Activated CD4-positive, alpha-beta T cell treated with anti-CD3 and anti-CD28 coated beads for 4 hours (primary cell): ENCODE results near the gene SHISA5.
"Not testable (repeated sequence)": the region's sequence is repeated elsewhere in the genome, so short reads cannot be mapped to it uniquely, and the experiment has no call there.

Experiments used
- DNase-seq, 2 donors: peaks; one replicate each; pipeline ENCODE4 v3.0.0-alpha.2; 2020

SHISA5 gene

GRCh38 chr3:48518638-48519276, 14.8 kb upstream of the SHISA5 start:
- DNase-seq: no peak

GRCh38 chr3:48518069-48518468, 14.1 kb upstream of the SHISA5 start:
- no peak for DNase-seq

GRCh38 chr3:48516571-48516970, 12.6 kb upstream of the SHISA5 start:
- no peak for DNase-seq

GRCh38 chr3:48514431-48515227, 10.7 kb upstream of the SHISA5 start:
- no peak for DNase-seq

GRCh38 chr3:48511551-48511950, 7.6 kb upstream of the SHISA5 start:
- no peak for DNase-seq

GRCh38 chr3:48507256-48508061, 3.5 kb upstream of the SHISA5 start:
- DNase-seq: peak; percentile 73

GRCh38 chr3:48505968-48506504, 2.1 kb upstream of the SHISA5 start:
- no peak for DNase-seq

- no peak for DNase-seq
These were observed 1.2 kb upstream of the SHISA5 start for GRCh38 chr3:48505146-48505545.

GRCh38 chr3:48503401-48504050, 448 bp downstream of the SHISA5 start:
- no peak for DNase-seq

- no peak for DNase-seq
These were observed 1.2 kb downstream of the SHISA5 start for GRCh38 chr3:48502728-48503168.

- DNase-seq: no peak
These were observed 1.9 kb downstream of the SHISA5 start for GRCh38 chr3:48502121-48502520.

- no peak for DNase-seq
These were observed 2.8 kb downstream of the SHISA5 start for GRCh38 chr3:48501196-48501595.

- no peak for DNase-seq
These were observed 3.3 kb downstream of the SHISA5 start for GRCh38 chr3:48500656-48501055.

- no peak for DNase-seq
These were observed 10.8 kb downstream of the SHISA5 start for GRCh38 chr3:48493203-48493501.

- DNase-seq: no peak
These were observed 11.3 kb downstream of the SHISA5 start for GRCh38 chr3:48492461-48493202.

- DNase-seq: no peak
These were observed 17.0 kb downstream of the SHISA5 start for GRCh38 chr3:48486952-48487351.

GRCh38 chr3:48482822-48483221, 21.2 kb downstream of the SHISA5 start:
- DNase-seq: not testable (repeated sequence)

- not testable (repeated sequence) for DNase-seq
These were observed 23.1 kb downstream of the SHISA5 start for GRCh38 chr3:48480891-48481290.

GRCh38 chr3:48478626-48479555, 25.1 kb downstream of the SHISA5 start:
- peak; percentile 33 to 47 for DNase-seq

GRCh38 chr3:48477959-48478520, 25.9 kb downstream of the SHISA5 start:
- no peak for DNase-seq
